ENCODE measurements around the gene PSAP. TPM values are rescaled to one million over a fixed set of nuclear protein-coding genes. Genes with fewer than 3 reads are reported as not detected.

PSAP gene
- polyA plus RNA-seq, 1 donor, result 450 TPM

- no peak for DNase-seq (ENCODE audit: low read depth)
Observed at GRCh38 chr10:71788954-71789353, 62.1 kb downstream of the PSAP start.

GRCh38 chr10:71784679-71785272 lies 66.3 kb downstream of the PSAP start:
- no peak for DNase-seq (ENCODE audit: low read depth)

GRCh38 chr10:71783917-71784678 lies 67.0 kb downstream of the PSAP start:
- DNase-seq (ENCODE audit: low read depth), result no peak

GRCh38 chr10:71782917-71783490 lies 68.0 kb downstream of the PSAP start:
- DNase-seq (ENCODE audit: low read depth), result no peak

GRCh38 chr10:71782221-71782916 lies 68.7 kb downstream of the PSAP start:
- DNase-seq (ENCODE audit: low read depth), result no peak

- no peak for DNase-seq (ENCODE audit: low read depth)
Observed at GRCh38 chr10:71780719-71781118, 70.3 kb downstream of the PSAP start.

- no peak for DNase-seq (ENCODE audit: low read depth)
Observed at GRCh38 chr10:71780156-71780555, 70.9 kb downstream of the PSAP start.

GRCh38 chr10:71779641-71780040 lies 71.4 kb downstream of the PSAP start:
- DNase-seq (ENCODE audit: low read depth), result no peak

GRCh38 chr10:71778071-71778825 lies 72.8 kb downstream of the PSAP start:
- no peak for DNase-seq (ENCODE audit: low read depth)

GRCh38 chr10:71777213-71777985 lies 73.7 kb downstream of the PSAP start:
- no peak for DNase-seq (ENCODE audit: low read depth)

- no peak for DNase-seq (ENCODE audit: low read depth)
Observed at GRCh38 chr10:71776481-71776925, 74.5 kb downstream of the PSAP start.

GRCh38 chr10:71774916-71775702 lies 75.9 kb downstream of the PSAP start:
- DNase-seq (ENCODE audit: low read depth), result no peak

GRCh38 chr10:71773221-71773971 lies 77.7 kb downstream of the PSAP start, which contains the start of gene VSIR:
Gene VSIR (minus strand): TSS chr10:71773520. CDS start chr10:71773439, 81 bp downstream.
- DNase-seq (ENCODE audit: low read depth), result no peak

- no peak for DNase-seq (ENCODE audit: low read depth)
Observed at GRCh38 chr10:71772832-71773220, 78.2 kb downstream of the PSAP start.

GRCh38 chr10:71771821-71772617 lies 79.0 kb downstream of the PSAP start:
- DNase-seq (ENCODE audit: low read depth), result no peak

- no peak for DNase-seq (ENCODE audit: low read depth)
Observed at GRCh38 chr10:71771204-71771603, 79.8 kb downstream of the PSAP start.

GRCh38 chr10:71770789-71771188 lies 80.3 kb downstream of the PSAP start:
- DNase-seq (ENCODE audit: low read depth), result no peak

GRCh38 chr10:71770255-71770654 lies 80.8 kb downstream of the PSAP start:
- DNase-seq (ENCODE audit: low read depth), result no peak
